Fibroblast of gingiva (primary cell): ENCODE measurements around the gene CORO2A.
A peak's percentile ranks its signal among the peaks of the same experiment; 100 is the strongest.
"Not testable (repeated sequence)": the region's sequence is repeated elsewhere in the genome, so short reads cannot be mapped to it uniquely, and the experiment has no call there.

Experiments used
- DNase-seq: peaks from one replicate; pipeline ENCODE4 v3.0.0-alpha.2; 2011; ENCODE audit warnings: low read depth

Gene CORO2A

DNA sequence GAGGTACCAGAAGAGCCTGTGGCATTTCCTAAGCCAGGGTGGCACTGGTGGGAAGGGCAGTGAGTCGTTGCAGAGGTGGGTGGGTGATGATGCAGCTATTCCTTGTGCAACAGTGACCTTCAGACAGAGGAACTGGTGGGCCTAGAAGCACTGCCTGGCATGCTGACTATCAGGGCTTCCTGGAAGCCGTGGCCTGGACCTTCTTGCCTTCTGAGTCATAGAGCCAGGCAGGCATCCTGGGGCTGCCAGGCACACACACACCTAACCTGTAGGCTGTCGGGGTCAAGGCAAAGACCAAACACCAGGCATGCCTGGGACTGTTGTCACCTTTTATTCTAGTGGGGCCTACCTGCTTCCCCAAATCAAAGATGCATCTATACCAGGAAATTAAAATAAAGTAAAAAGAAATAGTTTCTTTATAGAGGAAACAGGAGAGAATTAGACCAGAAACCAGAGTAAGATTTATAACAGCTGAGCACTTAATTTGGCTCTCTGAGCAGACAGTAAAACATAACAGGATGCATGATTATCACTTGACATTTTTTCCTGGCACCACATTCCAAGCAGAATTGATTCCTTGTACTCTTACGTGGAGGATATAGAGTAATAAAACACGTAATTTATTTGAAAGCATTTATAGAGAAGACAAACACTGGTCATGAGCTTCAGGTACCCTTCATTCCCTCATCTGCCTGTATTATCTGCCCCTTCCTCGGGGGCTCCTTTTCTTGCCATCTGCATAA is 110.8 kb downstream of the CORO2A start:
- DNase-seq = peak; percentile 44

DNA sequence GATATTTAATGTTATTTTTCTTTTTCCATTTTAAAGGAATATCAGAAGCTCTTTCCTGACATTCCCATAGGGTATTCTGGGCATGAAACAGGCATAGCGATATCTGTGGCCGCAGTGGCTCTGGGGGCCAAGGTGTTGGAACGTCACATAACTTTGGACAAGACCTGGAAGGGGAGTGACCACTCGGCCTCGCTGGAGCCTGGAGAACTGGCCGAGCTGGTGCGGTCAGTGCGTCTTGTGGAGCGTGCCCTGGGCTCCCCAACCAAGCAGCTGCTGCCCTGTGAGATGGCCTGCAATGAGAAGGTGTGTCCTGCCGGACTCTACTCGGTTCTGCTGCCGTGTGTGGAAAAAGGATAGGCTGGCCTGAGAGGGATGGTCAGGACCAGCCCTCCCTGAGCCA is 111.7 kb downstream of the CORO2A start:
- DNase-seq = no peak

DNA sequence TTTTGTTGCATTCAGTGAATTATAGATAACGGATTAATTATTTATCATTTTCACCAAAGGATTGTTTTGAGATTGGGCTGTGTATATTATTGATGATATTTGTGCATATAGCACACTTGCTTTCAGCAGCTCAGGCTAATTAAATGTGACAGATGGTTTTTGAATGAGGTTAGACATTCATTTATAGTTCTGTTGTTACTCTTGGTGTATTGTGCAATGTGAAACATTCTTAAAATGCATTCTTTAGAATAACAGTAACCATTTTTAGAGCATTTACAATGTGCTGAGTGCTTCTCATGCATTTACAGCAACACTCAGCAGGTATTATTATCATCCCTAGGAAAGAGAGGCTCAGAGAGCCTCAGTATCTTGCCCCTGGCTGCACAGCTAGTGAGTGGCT is 112.1 kb downstream of the CORO2A start:
- DNase-seq = peak; percentile 59

DNA sequence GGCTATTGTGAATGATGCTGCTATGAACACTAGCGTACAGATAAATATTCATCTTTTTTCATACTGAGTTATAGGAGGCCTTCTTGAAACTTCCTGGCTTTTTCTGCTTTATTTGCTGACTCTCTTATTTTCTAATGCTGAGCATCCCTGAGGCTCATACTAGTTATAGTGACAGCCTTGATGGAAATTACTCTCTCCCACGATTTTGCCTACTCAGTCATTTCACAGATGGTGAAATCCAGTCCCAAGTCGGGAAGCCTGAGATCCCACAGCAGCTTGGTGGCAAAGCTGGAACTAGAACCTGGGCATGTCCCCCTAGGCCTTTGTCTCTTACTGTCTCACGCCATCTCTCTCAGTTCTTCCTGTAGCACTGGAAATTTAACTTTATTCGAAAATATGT is 113.5 kb downstream of the CORO2A start:
- DNase-seq = no peak

DNA sequence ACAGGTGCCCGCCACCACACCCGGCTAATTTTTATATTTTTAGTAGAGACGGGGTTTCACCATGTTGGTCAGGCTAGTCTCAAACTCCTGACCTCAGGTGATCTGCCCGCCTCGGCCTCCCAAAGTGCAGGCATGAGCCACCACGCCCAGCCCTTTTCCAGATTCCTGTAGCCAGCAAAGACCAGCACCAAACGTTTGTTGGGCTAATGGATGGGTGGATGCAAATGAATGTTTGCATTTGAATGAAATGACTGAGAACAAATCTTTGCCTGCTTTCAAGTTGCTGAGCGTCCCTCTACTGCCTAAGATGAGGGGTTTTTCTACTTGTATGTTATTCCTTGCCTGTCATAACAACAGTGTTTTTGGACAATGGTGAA is 115.9 kb downstream of the CORO2A start:
- not testable (repeated sequence) for DNase-seq

DNA sequence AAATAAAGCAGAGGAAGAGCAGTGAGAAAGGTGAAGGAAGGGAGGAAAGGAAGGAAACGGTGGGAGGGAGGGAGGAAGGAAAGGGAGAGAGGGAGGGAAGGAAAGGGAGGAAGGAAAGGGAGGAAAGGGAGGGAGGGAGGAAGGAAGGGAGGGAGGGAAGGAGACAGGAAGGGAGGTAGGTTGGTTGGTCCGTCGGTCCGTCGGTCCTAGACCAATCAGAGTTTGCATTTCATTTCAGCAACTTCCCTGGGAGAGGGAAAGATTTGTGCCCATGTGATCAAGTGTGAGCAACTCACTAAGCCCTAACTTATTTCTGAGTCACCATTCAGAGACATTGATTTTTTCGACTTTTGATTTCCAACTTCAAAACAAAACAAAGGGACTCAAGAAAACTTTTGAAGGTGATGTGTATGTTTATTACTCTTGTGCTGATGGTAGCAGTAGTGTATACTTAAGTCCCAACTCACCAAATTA is 117.1 kb downstream of the CORO2A start:
- DNase-seq = peak; percentile 84

DNA sequence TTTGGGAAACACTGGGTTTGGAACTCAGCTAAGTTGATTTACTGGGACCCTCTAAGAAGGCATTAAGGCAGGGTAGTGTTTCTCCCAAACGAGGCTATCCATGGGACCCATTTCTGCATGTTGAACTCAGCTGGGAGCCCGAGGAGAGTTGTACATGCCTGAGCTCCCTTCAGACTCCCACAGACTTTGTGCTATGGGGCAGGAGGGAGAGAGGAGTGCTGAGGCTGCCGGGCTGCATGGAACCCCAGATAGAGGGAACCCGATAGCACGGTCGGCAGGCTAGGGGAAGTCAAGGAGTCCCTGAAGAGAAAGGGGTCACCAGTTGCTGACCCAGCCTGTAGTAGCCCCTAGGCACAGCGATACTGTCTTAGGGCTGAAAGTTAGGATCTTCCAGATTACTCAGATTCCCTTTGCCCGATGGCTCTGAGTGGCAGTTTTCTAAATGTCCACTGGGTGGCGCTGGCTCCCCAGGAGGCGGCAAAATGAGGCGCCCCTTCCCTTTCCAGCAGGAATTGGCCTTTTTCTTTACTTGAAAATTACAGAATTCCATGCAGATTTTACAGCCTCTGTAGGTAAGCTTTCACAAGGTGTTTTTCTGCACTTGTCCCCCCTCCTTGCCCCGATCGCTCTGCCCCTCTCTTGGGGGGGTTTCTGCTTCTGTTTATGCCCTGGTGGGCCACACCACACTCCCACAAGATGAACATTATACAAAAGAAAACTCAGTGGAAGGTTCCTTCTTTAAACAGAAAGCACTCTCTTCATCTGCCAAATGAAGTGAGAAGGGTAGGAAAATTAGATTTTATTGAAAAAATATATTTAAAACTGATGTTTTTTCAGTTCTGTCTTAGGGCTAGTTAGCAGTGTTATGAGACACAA is 118.1 kb downstream of the CORO2A start:
- DNase-seq = peak; percentile 45

DNA sequence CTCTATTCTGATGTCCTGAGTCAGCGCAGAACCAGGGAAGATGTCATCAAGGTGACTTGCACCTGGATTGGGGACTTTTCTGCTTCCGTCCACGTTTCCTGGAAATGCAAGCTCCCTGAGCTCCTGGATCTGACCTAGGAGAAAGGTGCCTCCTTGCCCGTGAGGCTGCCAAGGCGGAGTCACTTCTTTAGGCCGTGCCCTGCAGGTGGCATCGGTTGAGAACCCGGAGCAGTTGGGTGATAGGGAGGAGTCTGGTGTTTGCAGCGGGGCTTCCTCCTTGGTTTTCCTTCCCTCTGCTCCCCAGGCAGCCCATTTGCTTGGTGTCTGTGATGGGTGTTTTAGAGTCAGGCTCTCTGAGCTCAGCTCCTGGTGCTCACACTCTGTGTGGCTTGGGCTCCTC is 120.7 kb downstream of the CORO2A start:
- no peak for DNase-seq
